Stimulated activated CD8-positive, alpha-beta memory T cell treated with anti-CD3 and anti-CD28 coated beads, Interleukin-7, amount 100 ng/mL, for 48 hours (primary cell): Measurements from ENCODE around the gene RCL1.
"Not testable (repeated sequence)": the region's sequence is repeated elsewhere in the genome, so short reads cannot be mapped to it uniquely, and the experiment has no call there.

Source experiments
- DNase-seq, 2 donors: peaks; one replicate each; pipeline ENCODE4 v3.0.0-alpha.2; 2020; ENCODE audit warnings: low read depth in 1 of 2; ENCODE audit errors: extremely low read depth in 1 of 2

Gene RCL1, protein sequence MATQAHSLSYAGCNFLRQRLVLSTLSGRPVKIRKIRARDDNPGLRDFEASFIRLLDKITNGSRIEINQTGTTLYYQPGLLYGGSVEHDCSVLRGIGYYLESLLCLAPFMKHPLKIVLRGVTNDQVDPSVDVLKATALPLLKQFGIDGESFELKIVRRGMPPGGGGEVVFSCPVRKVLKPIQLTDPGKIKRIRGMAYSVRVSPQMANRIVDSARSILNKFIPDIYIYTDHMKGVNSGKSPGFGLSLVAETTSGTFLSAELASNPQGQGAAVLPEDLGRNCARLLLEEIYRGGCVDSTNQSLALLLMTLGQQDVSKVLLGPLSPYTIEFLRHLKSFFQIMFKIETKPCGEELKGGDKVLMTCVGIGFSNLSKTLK

GRCh38 chr9:4792572-4793458, at the start of gene RCL1:
Gene RCL1, plus strand, starts transcription at chr9:4792944. Its CDS starts 148 bp downstream, at chr9:4793092.
- DNase-seq: peak; percentile 95 to 98

GRCh38 chr9:4743131-4743875, 49.4 kb upstream of the RCL1 start:
- DNase-seq: no peak

DNA sequence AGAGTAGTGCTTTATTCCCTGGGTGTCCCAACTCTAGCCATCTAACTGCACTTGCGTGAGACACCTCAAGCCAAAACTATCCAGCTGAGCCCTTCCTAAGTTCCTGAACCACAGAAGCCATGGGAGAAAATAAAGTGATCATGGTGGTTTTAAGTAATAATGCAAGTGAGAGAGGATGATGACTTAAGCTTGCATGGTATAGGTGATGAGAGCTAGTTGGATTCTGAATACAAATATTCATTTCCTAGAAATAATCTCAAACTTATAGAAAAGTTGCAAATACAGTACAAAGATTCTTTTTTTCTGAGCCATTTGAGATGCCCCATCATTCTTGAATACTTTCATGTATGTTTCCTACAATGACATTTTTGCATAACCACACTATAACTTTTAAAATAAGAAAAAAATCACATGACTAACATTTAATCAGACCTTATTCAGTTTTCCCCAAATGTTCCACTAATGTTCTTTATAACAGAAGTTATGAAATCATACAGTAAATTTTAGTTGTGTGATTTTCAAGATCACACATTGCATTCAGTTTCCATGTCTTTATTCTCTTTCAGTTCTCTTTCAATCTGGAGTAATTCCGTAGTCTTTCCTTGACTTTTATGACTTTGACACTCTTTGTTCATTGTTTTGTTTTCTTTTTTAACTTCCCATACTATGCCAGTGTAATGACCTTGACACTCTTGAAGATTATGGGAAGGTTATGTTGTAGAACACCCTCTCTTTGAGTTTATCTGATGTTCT, 46.3 kb upstream of the RCL1 start:
- no peak for DNase-seq

DNA sequence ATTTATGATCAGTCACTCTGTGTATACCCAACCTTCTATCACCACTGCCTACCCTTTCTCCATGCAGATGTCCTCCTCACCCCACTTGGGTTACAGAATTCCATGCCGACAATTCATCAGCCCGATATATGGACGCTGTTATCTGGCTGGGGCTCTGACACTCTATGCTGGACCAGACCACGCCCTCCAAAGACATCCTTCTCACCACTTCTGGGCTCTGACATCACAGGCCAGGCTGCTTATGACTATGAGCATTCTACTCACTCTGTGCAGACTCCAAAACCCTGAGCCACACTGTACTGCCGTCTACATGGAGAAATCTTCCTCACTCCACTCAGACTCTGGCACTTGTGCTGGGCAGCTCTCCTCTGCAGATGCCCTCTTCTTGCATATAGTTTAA, 44.1 kb upstream of the RCL1 start:
- DNase-seq: no peak

GRCh38 chr9:4750023-4750673, 42.6 kb upstream of the RCL1 start:
- DNase-seq: no peak

DNA sequence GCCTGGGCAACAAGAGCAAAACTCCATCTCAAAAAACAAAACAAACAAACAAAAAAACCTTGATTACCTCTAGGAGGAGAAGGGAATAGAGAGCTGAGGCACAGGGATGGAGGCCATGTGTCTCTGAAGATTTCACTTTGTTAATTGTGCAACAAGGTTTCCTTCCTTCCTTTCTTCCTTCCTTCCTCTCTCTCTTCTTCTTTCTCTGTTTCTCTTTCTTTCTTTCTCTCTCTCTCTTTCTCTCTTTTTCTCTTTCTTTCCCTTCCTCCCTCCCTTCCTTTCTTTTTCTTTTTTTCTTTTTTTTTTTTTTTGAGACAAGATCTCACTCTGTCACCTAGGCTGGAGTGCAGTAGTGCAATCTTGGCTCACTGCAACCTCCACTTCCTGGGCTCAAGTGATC, 38.2 kb upstream of the RCL1 start:
- not testable (repeated sequence) for DNase-seq

- DNase-seq: no peak
Measured at GRCh38 chr9:4755026-4755609, 37.6 kb upstream of the RCL1 start.

DNA sequence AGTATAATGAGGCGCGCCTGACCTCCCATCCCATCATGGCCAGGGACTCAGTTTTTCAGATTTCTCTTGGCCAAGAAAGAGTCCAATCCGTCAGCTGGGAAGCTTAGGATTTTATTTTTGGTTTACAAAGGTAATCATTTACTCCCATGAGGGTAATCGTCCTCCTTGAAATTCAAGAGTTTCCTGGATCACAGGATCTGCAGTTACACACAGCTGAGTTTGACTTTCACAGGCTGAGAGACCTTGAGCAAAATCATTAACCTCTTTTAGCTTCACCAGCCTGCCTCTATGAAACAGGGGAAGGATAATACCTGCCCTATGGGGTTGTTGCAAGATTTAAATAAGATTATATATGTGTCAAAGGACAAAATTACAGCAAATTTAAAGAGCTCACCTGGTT, 36.3 kb upstream of the RCL1 start:
- no peak for DNase-seq

DNA sequence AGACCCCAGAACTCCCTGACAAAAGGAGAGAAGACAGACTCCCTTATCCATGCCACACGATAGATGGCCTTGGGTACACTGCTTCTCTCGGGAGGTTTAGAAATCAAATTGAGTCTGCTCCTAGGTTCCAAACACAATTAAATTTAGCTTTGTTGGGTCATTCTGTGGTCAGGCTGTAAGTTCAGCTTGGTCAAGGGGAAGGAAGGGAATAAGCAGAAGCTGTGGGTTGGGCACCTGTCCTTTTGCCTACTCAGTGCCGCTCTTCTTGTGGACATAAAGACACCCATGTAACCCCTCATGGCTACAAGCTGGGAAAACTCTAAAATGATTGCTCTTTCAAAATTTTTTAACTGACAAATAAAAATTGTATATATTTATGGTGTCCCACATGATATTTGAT, 32.6 kb upstream of the RCL1 start:
- no peak for DNase-seq

DNA sequence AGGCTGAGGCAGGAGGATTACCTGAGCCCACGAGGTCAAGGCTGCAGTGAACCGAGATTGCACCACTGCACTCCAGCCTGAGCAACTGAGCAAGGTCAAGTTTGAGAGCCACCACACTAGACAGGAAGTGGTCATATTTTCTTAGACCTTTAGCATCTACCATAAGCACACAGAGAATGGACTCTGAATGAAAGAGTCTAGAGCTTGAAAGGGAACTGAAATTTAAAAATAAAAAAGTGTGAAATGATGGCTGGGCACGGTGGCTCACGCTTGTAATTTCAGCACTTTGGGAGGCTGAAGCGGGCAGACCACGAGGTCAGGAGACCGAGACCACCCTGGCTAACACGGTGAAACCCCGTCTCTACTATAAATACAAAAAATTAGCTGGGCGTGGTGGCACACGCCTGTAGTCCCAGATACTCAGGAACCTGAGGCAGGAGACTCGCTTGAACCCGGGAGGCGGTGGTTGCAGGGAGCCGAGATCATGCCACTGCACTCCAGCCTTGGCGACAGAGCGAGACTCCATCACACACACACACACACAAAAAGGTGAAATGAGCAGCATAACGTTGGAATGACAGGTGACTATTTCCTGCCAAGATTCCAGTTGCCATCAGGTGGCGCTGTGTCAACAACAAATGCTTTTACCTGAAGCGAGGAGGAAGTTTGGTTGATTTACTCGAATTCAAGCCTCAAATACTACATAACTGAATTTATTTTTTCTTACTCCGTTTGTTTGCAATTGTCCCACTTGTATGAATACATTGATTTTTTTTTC, 30.4 kb upstream of the RCL1 start:
- DNase-seq: peak; percentile 19 to 59

GRCh38 chr9:4762886-4763541, 29.7 kb upstream of the RCL1 start:
- DNase-seq: no peak

- no peak for DNase-seq
Measured at GRCh38 chr9:4764033-4764432, 28.7 kb upstream of the RCL1 start.

GRCh38 chr9:4768681-4769080, 24.1 kb upstream of the RCL1 start:
- no peak for DNase-seq

DNA sequence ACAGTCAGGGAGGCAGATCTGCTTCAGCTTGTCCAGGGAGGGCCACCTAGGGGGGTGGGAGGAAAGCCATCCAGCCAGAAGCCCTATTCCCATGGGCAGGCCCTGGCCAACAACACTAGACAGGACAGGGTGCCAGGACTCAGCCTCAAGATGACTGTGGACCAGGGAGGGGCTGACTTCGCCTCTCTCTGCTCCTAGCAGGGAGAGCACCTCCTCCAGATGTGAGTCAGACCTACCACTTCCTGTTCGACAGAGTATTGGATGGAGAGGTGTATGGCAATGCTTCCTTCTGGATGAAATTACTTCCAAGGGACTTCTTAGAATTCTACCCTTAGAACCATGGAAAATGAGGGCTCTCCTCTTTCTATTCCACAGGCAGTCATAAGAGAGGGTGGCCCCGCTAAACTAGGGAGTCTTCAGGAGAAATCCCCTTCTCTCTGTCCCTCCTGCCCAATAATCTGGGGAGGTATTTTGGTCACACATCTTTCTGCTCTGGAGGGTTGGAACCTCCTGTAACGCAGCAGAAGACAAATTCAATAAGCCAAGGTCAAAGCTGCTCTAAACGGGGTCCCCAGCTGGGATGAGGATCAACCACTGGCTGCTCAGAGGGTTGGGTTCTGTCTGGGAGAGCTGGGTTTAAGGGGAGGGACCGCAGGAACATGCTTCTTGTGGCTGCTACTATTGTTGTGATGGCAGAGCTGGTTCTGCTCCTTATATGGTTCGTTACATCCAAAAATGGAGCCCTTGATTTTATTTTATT, 23.2 kb upstream of the RCL1 start:
- no peak for DNase-seq

DNA sequence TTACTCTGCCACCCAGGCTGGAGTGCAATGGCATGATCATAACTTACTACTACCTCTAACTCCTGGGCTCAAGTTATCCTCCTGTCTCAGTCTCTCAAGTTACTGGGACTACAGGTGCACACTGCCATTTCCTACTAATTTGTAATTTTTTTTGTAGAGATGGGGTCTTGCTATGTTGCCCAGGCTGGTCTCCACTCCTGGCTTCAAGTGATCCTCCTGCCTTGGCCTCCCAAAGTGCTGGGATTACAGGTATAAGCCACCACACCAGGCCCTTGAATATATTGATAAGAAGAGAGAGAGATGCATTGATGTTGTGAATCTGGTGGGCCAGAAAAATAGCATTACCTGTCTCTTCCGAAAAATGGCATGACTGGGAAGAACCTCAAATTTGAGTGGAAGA, 21.0 kb upstream of the RCL1 start:
- DNase-seq: no peak

- DNase-seq: no peak
Measured at GRCh38 chr9:4774209-4774608, 18.5 kb upstream of the RCL1 start.

- not testable (repeated sequence) for DNase-seq
Measured at GRCh38 chr9:4774958-4775357, 17.8 kb upstream of the RCL1 start.

DNA sequence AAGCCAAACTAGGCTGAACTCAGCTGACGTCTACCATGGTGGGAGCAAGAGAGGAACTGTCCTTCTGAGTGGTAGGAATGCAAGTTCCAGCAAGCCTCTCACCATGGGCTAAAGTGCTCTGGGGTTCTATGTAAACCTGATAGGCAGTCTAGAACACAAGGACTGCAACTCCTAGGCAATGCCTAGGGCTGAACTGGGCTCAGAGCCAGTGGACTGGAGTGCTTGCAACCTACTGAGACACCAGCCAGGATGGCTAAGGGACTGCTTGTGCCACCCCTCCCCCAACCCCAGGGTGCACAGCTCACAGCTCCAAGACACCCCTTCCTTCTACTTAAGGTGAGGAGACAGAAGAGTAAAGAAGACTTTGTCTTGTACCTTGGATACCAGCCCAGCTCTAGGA, 12.1 kb upstream of the RCL1 start:
- DNase-seq: no peak
